Stomach (tissue), 9 donors: ENCODE data around the gene ARGFX. TPM values are rescaled to one million over a fixed set of nuclear protein-coding genes. Genes with fewer than 3 reads are reported as not detected.
A peak's percentile ranks its signal among the peaks of the same experiment; 100 is the strongest.

Experiments used
- DNase-seq, 2 donors: peaks; one replicate each; pipeline versions ENCODE4 v3.0.0 to v3.0.0-alpha.2; 2013 to 2019
- H3K27ac ChIP-seq, 5 donors: fragments of 200-600 bp in 4 of 5; sonication (generic) in 4 of 5; one replicate each; pipeline ENCODE4 v1.5.1; 2013 to 2019; ENCODE audit warnings: mild to moderate bottlenecking in 1 of 5, moderate library complexity in 1 of 5
- H3K27me3 ChIP-seq, 3 donors: fragments of 200-600 bp; sonication (generic); one replicate each; pipeline ENCODE4 v1.5.1; 2017 to 2019; ENCODE audit warnings: mixed run types in 1 of 3
- H3K36me3 ChIP-seq, 4 donors: fragments of 200-600 bp; sonication (generic); 1 replicate in 3 of 4; 2 replicates in 1 of 4; pipeline ENCODE4 v1.5.1; 2016 to 2019
- H3K4me1 ChIP-seq, 4 donors: fragments of 200-600 bp; sonication (generic); one replicate each; pipeline ENCODE4 v1.5.1; 2016 to 2019
- H3K4me3 ChIP-seq, 4 donors: fragments of 200-600 bp; sonication (generic) in 3 of 4; one replicate each; pipeline ENCODE4 v1.5.1; 2016 to 2019; ENCODE audit warnings: mild to moderate bottlenecking in 1 of 4
- H3K9me3 ChIP-seq, 4 donors: fragments of 200-600 bp; sonication (generic); one replicate each; pipeline ENCODE4 v1.5.1; 2016 to 2019
- CTCF ChIP-seq, 7 experiments: fragments of 450-650 bp in 4 of 7; fragments of 200-600 bp in 3 of 7; sonication (generic) in 3 of 7; IDR thresholded peaks; one replicate each; pipeline ENCODE4 v1.5.1; 2016 to 2019; ENCODE audit warnings: antibody characterized with exemption in 7 of 7, control low read depth in 2 of 7, mild to moderate bottlenecking in 1 of 7
- EP300 ChIP-seq: sonication (generic); formaldehyde crosslinking; IDR thresholded peaks from one replicate; pipeline ENCODE4 v1.6.1; 2017; ENCODE audit warnings: antibody characterized with exemption
- POLR2A ChIP-seq, 4 donors: fragments of 450-650 bp; IDR thresholded peaks; one replicate each; pipeline ENCODE4 v1.6.1; 2016; ENCODE audit warnings: antibody characterized with exemption in 4 of 4, control low read depth in 2 of 4, mild to moderate bottlenecking in 1 of 4, moderate library complexity in 1 of 4
- POLR2AphosphoS5 ChIP-seq, 3 donors: sonication (generic); formaldehyde crosslinking; IDR thresholded peaks; one replicate each; pipeline ENCODE4 v1.6.1; 2016; ENCODE audit warnings: antibody characterized with exemption in 3 of 3
- WGBS, 5 donors: extraction: QIAGEN DNeasy Blood & Tissue Kit in 3 of 5; methylation state at CpG; one replicate each; pipeline versions ENCODE4 v1.1.5 to v1.1.7; 2013 to 2018; 5-methylcytosine and 5-hydroxymethylcytosine counted together
- intact Hi-C: fragments of 100-400 bp; cut with DNase I; formaldehyde crosslinking; loops from one replicate; pipeline ENCODE4 v1.15.1; 2023; ENCODE audit warnings: low total_unique reads
- polyA plus RNA-seq, 3 donors: library from polyadenylated mRNA; stranded (reverse); fragments of 200-250 nt; gene quantifications; one replicate each; pipeline ENCODE4 v1.2.3, GENCODE V29; 2013
- total RNA-seq, 5 donors: library from RNA; depleted of rRNA; stranded (reverse); fragments of >200 nt; gene quantifications; one replicate each; pipeline versions ENCODE4 v1.1.0 to v1.2.3, GENCODE V29; 2014 to 2016
- donor health status: healthy with polysubstance abuse.
- donor health status: Bipolar disorder and iron deficiency.
- donor health status: healthy.

The ARGFX gene
- total and polyA plus RNA-seq, 8 donors = not detected

- H3K36me3 ChIP-seq = no peaks in the 10 kb centered on the region
- no peaks in the 10 kb centered on the region for H3K4me1 ChIP-seq
- TF ChIP-seq EP300 (no peak), POLR2AphosphoS5 (IDR thresholded peaks at IDR 0.05) (no peak), CTCF (IDR thresholded peaks at IDR 0.05) (no peak), POLR2A (IDR thresholded peaks at IDR 0.05) (no peak)
- H3K4me3 ChIP-seq = no peak overlapping the region
- H3K27me3 ChIP-seq = peaks cover 0 to 5% (median 0%) of the 10 kb centered on the region in 3 donors
- no peak overlapping the region for H3K27ac ChIP-seq
- 76 to 88% (median 79%) methylated on average over 9 of the region's 9 CpGs for WGBS, 5 donors
- DNase-seq = no peak
- no peaks in the 10 kb centered on the region for H3K9me3 ChIP-seq
- intact Hi-C loops = no loop called here
Observed at GRCh38 chr3:121566773-121567172, 976 bp upstream of the ARGFX start.

- 22 to 46% (median 31%) methylated on average over 6 of the region's 6 CpGs for WGBS, 5 donors
- peak; percentile 58 to 69 for DNase-seq
- Histone ChIP-seq H3K27ac (no peak overlapping the region), H3K4me3 (no peak overlapping the region), H3K4me1 (no peaks in the 10 kb centered on the region), H3K27me3 (no peaks in the 10 kb centered on the region), H3K9me3 (no peaks in the 10 kb centered on the region), H3K36me3 (no peaks in the 10 kb centered on the region)
- intact Hi-C loops = no loop called here
- TF ChIP-seq EP300 (no peak), CTCF (IDR thresholded peaks at IDR 0.05) (no peak), POLR2A (IDR thresholded peaks at IDR 0.05) (no peak), POLR2AphosphoS5 (IDR thresholded peaks at IDR 0.05) (no peak)
Observed at GRCh38 chr3:121574449-121574848, 6.7 kb downstream of the ARGFX start.

GRCh38 chr3:121581691-121582090 is 13.9 kb downstream of the ARGFX start:
- no peaks in the 10 kb centered on the region for H3K9me3 ChIP-seq
- H3K4me3 ChIP-seq = no peak overlapping the region
- no peak overlapping the region for H3K27ac ChIP-seq
- no peaks in the 10 kb centered on the region for H3K36me3 ChIP-seq
- WGBS, 5 donors = 55 to 79% (median 64%) methylated on average over 2 of the region's 2 CpGs
- H3K4me1 ChIP-seq = no peaks in the 10 kb centered on the region
- intact Hi-C loops = no loop called here
- DNase-seq = no peak
- no peaks in the 10 kb centered on the region for H3K27me3 ChIP-seq
- TF ChIP-seq POLR2AphosphoS5 (IDR thresholded peaks at IDR 0.05) (no peak), EP300 (no peak), CTCF (IDR thresholded peaks at IDR 0.05) (no peak), POLR2A (IDR thresholded peaks at IDR 0.05) (no peak)

- no peaks in the 10 kb centered on the region for H3K9me3 ChIP-seq
- H3K4me1 ChIP-seq = no peaks in the 10 kb centered on the region
- H3K27ac ChIP-seq = no peak overlapping the region
- intact Hi-C loops = no loop called here
- 70 to 92% (median 82%) methylated on average over 1 of the region's 1 CpG for WGBS, 5 donors
- TF ChIP-seq POLR2AphosphoS5 (IDR thresholded peaks at IDR 0.05) (no peak), EP300 (no peak), POLR2A (IDR thresholded peaks at IDR 0.05) (no peak), CTCF (IDR thresholded peaks at IDR 0.05) (no peak)
- no peaks in the 10 kb centered on the region for H3K36me3 ChIP-seq
- no peaks in the 10 kb centered on the region for H3K27me3 ChIP-seq
- H3K4me3 ChIP-seq = no peak overlapping the region
- no peak for DNase-seq
Observed at GRCh38 chr3:121584418-121584817, 16.7 kb downstream of the ARGFX start.
